Gastroesophageal sphincter (tissue), 3 donors: Measurements from ENCODE around the gene TSSK1B.

Source experiments
- POLR2A ChIP-seq, 2 donors: fragments of 450-650 bp; IDR thresholded peaks; one replicate each; pipeline ENCODE4 v1.6.1; 2017; ENCODE audit warnings: antibody characterized with exemption in 2 of 2, mild to moderate bottlenecking in 2 of 2, moderate library complexity in 1 of 2
- TF ChIP-seq, protein P1 (sequence below), 4 experiments: fragments of 200-600 bp in 2 of 4; fragments of 450-650 bp in 2 of 4; sonication (generic) in 1 of 4; IDR thresholded peaks; one replicate each; pipeline ENCODE4 v1.5.1; 2017 to 2019; ENCODE audit warnings: antibody characterized with exemption in 4 of 4, mild to moderate bottlenecking in 2 of 4, moderate library complexity in 2 of 4

DNA sequence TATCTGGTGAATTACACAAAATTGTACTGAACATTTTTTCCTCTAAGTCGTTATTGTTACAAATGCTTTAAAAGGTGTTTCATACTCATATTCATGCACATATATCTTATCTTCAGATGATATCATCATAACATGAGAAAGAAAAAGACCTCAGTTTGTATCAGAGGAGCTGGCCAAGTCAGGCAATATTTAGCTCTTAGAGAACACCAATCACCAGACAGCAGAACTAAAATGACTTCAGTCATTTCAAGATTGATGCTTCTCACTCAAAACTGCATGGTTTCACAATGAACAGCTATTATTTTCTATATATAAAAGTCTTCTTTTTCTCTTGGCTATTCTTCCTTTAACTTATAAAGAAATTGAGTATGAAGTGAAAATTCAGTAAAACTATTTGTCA, 44.6 kb downstream of the TSSK1B start:
- TF ChIP-seq, protein P1, sequence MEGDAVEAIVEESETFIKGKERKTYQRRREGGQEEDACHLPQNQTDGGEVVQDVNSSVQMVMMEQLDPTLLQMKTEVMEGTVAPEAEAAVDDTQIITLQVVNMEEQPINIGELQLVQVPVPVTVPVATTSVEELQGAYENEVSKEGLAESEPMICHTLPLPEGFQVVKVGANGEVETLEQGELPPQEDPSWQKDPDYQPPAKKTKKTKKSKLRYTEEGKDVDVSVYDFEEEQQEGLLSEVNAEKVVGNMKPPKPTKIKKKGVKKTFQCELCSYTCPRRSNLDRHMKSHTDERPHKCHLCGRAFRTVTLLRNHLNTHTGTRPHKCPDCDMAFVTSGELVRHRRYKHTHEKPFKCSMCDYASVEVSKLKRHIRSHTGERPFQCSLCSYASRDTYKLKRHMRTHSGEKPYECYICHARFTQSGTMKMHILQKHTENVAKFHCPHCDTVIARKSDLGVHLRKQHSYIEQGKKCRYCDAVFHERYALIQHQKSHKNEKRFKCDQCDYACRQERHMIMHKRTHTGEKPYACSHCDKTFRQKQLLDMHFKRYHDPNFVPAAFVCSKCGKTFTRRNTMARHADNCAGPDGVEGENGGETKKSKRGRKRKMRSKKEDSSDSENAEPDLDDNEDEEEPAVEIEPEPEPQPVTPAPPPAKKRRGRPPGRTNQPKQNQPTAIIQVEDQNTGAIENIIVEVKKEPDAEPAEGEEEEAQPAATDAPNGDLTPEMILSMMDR (IDR thresholded peaks at IDR 0.05) = no peak
- no peak for TF ChIP-seq POLR2A (IDR thresholded peaks at IDR 0.05)
